IPS-18c (cell line): ENCODE data around the gene NR2F1-AS1.

Experiments
- H3K4me3 ChIP-seq: 2 replicates; pipeline ENCODE4 v1.7.0; 2013; ENCODE audit warnings: low read depth, mild to moderate bottlenecking, low read length, moderate library complexity; ENCODE audit not compliant: insufficient read depth
- H3K9me3 ChIP-seq: one replicate; pipeline ENCODE4 v1.6.1; 2013; ENCODE audit warnings: mild to moderate bottlenecking, low read length, moderate library complexity; ENCODE audit not compliant: control insufficient read depth, insufficient read depth

The NR2F1-AS1 gene

GRCh38 chr5:93604644-93605515, 23.9 kb upstream of the NR2F1-AS1 start:
- H3K9me3 ChIP-seq, result no peaks in the 10 kb centered on the region
- H3K4me3 ChIP-seq, result no peak overlapping the region

- no peak overlapping the region for H3K4me3 ChIP-seq
Measured at GRCh38 chr5:93603793-93604643, 23.0 kb upstream of the NR2F1-AS1 start.

DNA sequence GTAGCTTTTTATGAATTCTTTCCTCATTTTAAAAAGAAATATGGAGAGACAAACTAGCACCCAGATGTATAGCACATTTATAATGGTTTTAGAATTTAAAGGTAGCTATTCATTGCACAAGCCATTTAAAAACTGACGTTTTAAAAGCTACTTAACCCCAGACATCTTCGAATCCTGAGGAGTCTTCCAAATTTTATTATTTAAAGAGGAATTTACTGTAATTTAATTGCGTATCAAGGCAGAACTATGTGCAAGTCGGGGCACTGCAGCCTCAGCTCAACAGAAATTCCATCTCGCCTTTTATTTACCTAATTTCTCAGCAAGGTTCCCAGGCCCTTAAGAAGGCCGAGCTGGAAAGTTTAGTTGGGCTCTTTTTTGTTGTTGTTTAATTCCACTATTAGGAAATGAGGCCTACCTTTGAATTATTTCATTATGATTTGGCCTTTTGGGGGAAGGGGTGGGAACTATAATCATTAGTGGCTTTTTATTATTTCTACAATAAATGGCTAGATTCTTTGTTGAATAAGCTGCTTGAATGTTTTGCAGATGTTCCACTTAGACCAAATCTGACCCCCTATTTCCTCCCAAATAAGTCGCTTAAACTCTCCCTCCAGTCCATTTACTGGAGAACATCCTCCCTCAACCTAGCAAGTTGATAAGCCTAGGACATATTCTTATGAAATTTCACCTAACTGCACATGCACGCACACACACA, 22.2 kb upstream of the NR2F1-AS1 start:
- Histone ChIP-seq H3K4me3 (no peak overlapping the region), H3K9me3 (no peaks in the 10 kb centered on the region)

More at GRCh38 chr5:93603793-93604643, 23.0 kb upstream of the NR2F1-AS1 start:
- H3K9me3 ChIP-seq, result no peaks in the 10 kb centered on the region

DNA sequence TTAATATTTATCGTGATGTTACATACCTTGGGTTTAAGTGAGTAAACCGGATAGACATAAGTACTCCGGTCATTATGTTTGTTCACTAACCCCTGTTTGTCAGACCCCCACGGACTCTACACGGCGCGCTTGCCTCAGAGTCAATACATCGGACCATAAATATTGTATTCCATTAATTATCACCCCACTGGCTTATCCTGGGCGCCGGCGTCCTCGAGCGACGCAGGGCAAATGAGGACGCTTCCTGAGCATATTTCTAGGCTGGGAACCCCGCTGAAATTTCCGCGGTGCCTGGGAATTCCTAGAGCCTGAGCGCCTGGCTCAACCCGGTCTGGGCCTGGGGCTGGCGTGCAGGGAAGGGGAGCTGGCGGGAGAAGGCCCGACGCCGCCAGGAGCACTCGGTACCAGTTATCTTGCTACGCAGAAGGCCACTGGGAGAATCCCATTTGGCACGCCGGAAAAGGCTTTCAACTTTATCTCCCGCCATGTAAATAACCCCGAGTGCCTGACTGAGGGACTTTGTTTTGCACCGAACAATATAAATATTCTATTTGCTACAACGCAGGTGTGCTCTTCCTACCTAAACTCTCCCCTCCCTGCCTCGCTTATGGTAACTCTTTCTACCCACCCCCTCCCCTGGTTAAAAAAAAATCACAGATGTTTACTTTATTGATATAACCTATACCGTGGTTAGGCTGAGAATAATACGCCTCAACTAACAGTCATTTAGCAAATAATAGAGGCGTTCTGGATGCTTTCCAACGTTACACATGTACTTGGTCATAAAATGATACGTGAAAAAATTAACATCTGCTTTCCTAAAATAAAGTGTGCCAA, 21.4 kb upstream of the NR2F1-AS1 start:
- no peak overlapping the region; the same call in 1 of the 2 replicates for H3K4me3 ChIP-seq

GRCh38 chr5:93601802-93602155, 20.8 kb upstream of the NR2F1-AS1 start:
- Histone ChIP-seq H3K9me3 (peaks cover 2% of the 10 kb centered on the region), H3K4me3 (no peak overlapping the region)

More for the DNA sequence above, 21.4 kb upstream of the NR2F1-AS1 start:
- H3K9me3 ChIP-seq, result no peaks in the 10 kb centered on the region

GRCh38 chr5:93601071-93601801, 20.2 kb upstream of the NR2F1-AS1 start:
- H3K9me3 ChIP-seq, result peaks cover 2% of the 10 kb centered on the region
- H3K4me3 ChIP-seq, result no peak overlapping the region; the same call in 1 of the 2 replicates

GRCh38 chr5:93600409-93601070, 19.5 kb upstream of the NR2F1-AS1 start:
- peaks cover 2% of the 10 kb centered on the region for H3K9me3 ChIP-seq
- no peak overlapping the region for H3K4me3 ChIP-seq

DNA sequence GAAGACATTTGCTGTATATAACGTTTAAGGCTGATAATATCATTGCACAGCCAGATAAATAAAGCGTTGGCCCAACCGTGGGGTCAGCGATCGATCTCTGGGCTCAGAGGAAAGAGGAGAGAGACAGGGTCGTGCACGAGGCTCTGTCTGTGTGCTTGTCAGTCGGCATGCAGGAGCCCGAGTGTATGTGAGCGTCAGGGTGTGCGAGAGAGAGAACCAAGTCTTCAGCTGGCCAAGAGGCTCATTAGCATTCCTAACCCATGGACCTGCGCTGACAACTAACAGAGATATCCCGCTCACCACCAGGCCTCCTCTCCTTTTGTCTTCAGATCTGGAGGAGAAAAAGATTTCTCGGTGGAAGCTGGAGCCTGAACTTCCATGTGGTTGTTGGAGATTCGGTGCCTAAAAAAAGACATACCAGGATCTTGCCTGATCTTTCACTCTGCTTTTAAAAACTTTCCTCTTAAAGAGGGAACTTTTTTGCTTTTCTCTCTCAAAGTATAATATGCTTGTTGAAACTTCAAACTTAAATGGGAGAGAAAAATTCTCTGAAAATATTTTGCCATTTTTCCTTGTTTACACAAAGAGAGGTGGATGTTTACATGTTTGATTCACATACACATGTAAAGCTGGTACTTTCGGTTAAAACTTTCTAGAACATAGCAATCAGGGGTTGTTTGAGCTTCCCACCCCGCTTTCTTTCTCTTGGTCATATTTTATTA, 18.5 kb upstream of the NR2F1-AS1 start:
- H3K9me3 ChIP-seq, result peaks cover 4% of the 10 kb centered on the region
- peak overlapping the region; percentile 29 for H3K4me3 ChIP-seq

GRCh38 chr5:93599001-93599379, 18.0 kb upstream of the NR2F1-AS1 start:
- H3K9me3 ChIP-seq, result peaks cover 4% of the 10 kb centered on the region
- peak overlapping the region; percentile 29 for H3K4me3 ChIP-seq

DNA sequence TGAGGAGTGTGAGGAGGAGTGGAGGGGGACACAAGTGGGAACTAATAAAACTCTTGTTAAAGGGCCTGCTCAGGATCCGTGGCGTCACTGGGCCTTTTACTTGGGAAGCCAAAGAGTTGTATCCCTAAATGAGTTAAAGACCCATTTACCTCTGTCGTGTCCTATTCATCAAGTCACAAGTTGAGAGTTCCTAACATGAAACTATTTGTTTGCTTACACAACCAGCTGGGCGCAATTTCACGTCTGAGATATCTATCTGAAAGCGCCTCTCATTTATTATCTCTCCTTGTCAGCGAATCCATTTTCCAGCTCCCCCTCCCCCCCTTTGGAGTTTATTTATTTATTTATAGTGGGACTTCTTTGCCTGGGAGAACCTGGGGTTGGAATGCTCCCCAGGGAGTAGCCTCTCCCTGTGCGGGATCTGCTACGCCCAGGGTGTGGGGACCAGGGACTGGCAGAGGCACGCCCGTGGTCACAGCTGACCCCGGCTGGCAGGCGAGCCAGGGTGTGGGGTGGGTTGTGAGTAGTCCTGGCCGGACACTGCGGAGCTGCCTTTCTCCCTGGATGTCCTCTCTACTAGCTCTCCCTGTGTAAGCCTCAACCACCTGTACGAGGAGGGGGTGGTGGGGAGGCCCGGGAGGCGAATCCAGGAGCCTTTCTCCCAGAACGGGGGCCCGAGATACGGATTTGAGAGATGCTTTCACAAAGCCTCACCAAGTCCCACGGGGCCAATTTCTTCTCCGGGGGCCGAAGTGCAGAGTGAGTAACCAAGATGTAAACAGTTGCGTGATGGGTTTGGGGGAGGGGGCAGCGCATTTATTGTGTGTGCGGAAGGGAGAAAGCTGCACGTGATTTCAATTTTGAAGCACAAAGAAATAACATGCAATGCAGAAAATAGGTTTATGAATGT, 17.3 kb upstream of the NR2F1-AS1 start:
- Histone ChIP-seq H3K9me3 (peaks cover 4% of the 10 kb centered on the region), H3K4me3 (no peak overlapping the region)

- Histone ChIP-seq H3K9me3 (peaks cover 4% of the 10 kb centered on the region), H3K4me3 (peak overlapping the region; percentile 28; the same call in 1 of the 2 replicates)
Measured at GRCh38 chr5:93596676-93597490, 15.9 kb upstream of the NR2F1-AS1 start.

- H3K4me3 ChIP-seq, result no peak overlapping the region
- H3K9me3 ChIP-seq, result peaks cover 4% of the 10 kb centered on the region
Measured at GRCh38 chr5:93596310-93596675, 15.3 kb upstream of the NR2F1-AS1 start.

- Histone ChIP-seq H3K4me3 (no peak overlapping the region), H3K9me3 (peaks cover 4% of the 10 kb centered on the region)
Measured at GRCh38 chr5:93595420-93596147, 14.6 kb upstream of the NR2F1-AS1 start.
